ENCODE measurements around the gene BNIP5. TPM values are rescaled to one million over a fixed set of nuclear protein-coding genes. Genes with fewer than 3 reads are reported as not detected.

BNIP5 gene
- total RNA-seq, 2 donors from 2014 or later, result 0.33 to 0.52 TPM

GRCh38 chr6:36277946-36278470 lies 58.7 kb downstream of the BNIP5 start:
- no peak for DNase-seq
- no peak for TF ChIP-seq POLR2A (IDR thresholded peaks at IDR 0.05)
- no peak for TF ChIP-seq CTCF (IDR thresholded peaks at IDR 0.05)
- H3K4me1 ChIP-seq, result no peaks in the 10 kb centered on the region
- H3K27ac ChIP-seq, result no peak overlapping the region
- intact Hi-C loops (cut with DNase I), result no loop called here
- H3K36me3 ChIP-seq (replicated peaks in 1 of 2; ENCODE audit: insufficient read depth in 1 of 2, low read depth in 2 of 2), result no peaks in the 10 kb centered on the region
- no peaks in the 10 kb centered on the region for H3K9me3 ChIP-seq
- 41 to 66% methylated on average over 2 of the region's 2 CpGs for WGBS, 2 donors
- H3K4me3 ChIP-seq, result no peak overlapping the region
- no peaks in the 10 kb centered on the region for H3K27me3 ChIP-seq
- ATAC-seq, result no peak

GRCh38 chr6:36276581-36277536 lies 59.8 kb downstream of the BNIP5 start:
- H3K4me3 ChIP-seq, result no peak overlapping the region
- whole genome bisulfite sequencing, 2 donors, result 67 to 85% methylated on average over 13 of the region's 13 CpGs
- H3K27me3 ChIP-seq, result no peaks in the 10 kb centered on the region
- intact Hi-C loops (cut with DNase I), result no loop called here
- no peaks in the 10 kb centered on the region for H3K4me1 ChIP-seq
- no peaks in the 10 kb centered on the region for H3K9me3 ChIP-seq
- no peaks in the 10 kb centered on the region for H3K36me3 ChIP-seq (replicated peaks in 1 of 2; ENCODE audit: insufficient read depth in 1 of 2, low read depth in 2 of 2)
- DNase-seq (no peak), ATAC-seq (no peak)
- H3K27ac ChIP-seq, result no peak overlapping the region
- no peak for TF ChIP-seq CTCF (IDR thresholded peaks at IDR 0.05)

- H3K4me1 ChIP-seq, result no peaks in the 10 kb centered on the region
- WGBS, 2 donors, result 72 to 76% methylated on average over 15 of the region's 15 CpGs
- no peak overlapping the region for H3K27ac ChIP-seq
- no peak overlapping the region for H3K4me3 ChIP-seq
- ATAC-seq, result no peak
- no peak for DNase-seq
- TF ChIP-seq POLR2A (IDR thresholded peaks at IDR 0.05), result no peak
- TF ChIP-seq CTCF (IDR thresholded peaks at IDR 0.05), result no peak
- intact Hi-C loops (cut with DNase I), result no loop called here
- no peaks in the 10 kb centered on the region for H3K9me3 ChIP-seq
- peaks cover 0 to 5% of the 10 kb centered on the region in 2 donors for H3K27me3 ChIP-seq
- H3K36me3 ChIP-seq (replicated peaks in 1 of 2; ENCODE audit: insufficient read depth in 1 of 2, low read depth in 2 of 2), result no peaks in the 10 kb centered on the region
These were observed 62.7 kb downstream of the BNIP5 start for GRCh38 chr6:36273802-36274514.

- Histone ChIP-seq H3K4me3 (no peak overlapping the region), H3K36me3 (replicated peaks in 1 of 2; ENCODE audit: insufficient read depth in 1 of 2, low read depth in 2 of 2) (no peaks in the 10 kb centered on the region), H3K27me3 (peaks cover 0 to 5% of the 10 kb centered on the region in 2 donors), H3K4me1 (no peaks in the 10 kb centered on the region), H3K27ac (no peak overlapping the region), H3K9me3 (no peaks in the 10 kb centered on the region)
- DNase-seq (no peak), ATAC-seq (no peak)
- 94 to 97% methylated on average over 5 of the region's 5 CpGs for WGBS, 2 donors
- TF ChIP-seq POLR2A (IDR thresholded peaks at IDR 0.05) (no peak), CTCF (IDR thresholded peaks at IDR 0.05) (no peak)
- intact Hi-C loops (cut with DNase I), result no loop called here
These were observed 63.6 kb downstream of the BNIP5 start for GRCh38 chr6:36273067-36273466.
